Measurements from ENCODE around the gene DOCK6.

The DOCK6 gene

GRCh38 chr19:11200931-11201330 lies 61.4 kb downstream of the DOCK6 start:
- TF ChIP-seq CTCF (IDR thresholded peaks at IDR 0.05; ENCODE audit: low read depth, low read length), result no peak
- in situ Hi-C loops (cut with HindIII; ENCODE audit: low sequenced_read_pairs), result no loop called here

GRCh38 chr19:11200015-11200574 lies 62.2 kb downstream of the DOCK6 start:
- DNase-seq (ENCODE audit: low read depth, low spot score), result no peak
- H3K4me3 ChIP-seq (ENCODE audit: low read depth, low read length), result no peak overlapping the region
- no peak for TF ChIP-seq CTCF (IDR thresholded peaks at IDR 0.05; ENCODE audit: low read depth, low read length)
- in situ Hi-C loops (cut with HindIII; ENCODE audit: low sequenced_read_pairs), result no loop called here

More at GRCh38 chr19:11200931-11201330, 61.4 kb downstream of the DOCK6 start:
- no peak for DNase-seq (ENCODE audit: low read depth, low spot score)
- H3K4me3 ChIP-seq (ENCODE audit: low read depth, low read length), result no peak overlapping the region

GRCh38 chr19:11199517-11199916 lies 62.8 kb downstream of the DOCK6 start:
- DNase-seq (ENCODE audit: low read depth, low spot score), result no peak
- no peak for TF ChIP-seq CTCF (IDR thresholded peaks at IDR 0.05; ENCODE audit: low read depth, low read length)
- in situ Hi-C loops (cut with HindIII; ENCODE audit: low sequenced_read_pairs), result no loop called here
- H3K4me3 ChIP-seq (ENCODE audit: low read depth, low read length), result no peak overlapping the region

GRCh38 chr19:11198769-11199424 lies 63.4 kb downstream of the DOCK6 start:
- no peak for DNase-seq (ENCODE audit: low read depth, low spot score)
- H3K4me3 ChIP-seq (ENCODE audit: low read depth, low read length), result no peak overlapping the region
- in situ Hi-C loops (cut with HindIII; ENCODE audit: low sequenced_read_pairs), result no loop called here
- no peak for TF ChIP-seq CTCF (IDR thresholded peaks at IDR 0.05; ENCODE audit: low read depth, low read length)

- in situ Hi-C loops (cut with HindIII; ENCODE audit: low sequenced_read_pairs), result no loop called here
- DNase-seq (ENCODE audit: low read depth, low spot score), result no peak
- TF ChIP-seq CTCF (IDR thresholded peaks at IDR 0.05; ENCODE audit: low read depth, low read length), result no peak
- no peak overlapping the region for H3K4me3 ChIP-seq (ENCODE audit: low read depth, low read length)
Observed at GRCh38 chr19:11198175-11198534, 64.2 kb downstream of the DOCK6 start.

GRCh38 chr19:11197291-11198174 lies 64.8 kb downstream of the DOCK6 start, which contains the start of gene KANK2:
TSS of gene KANK2 (minus strand) at chr19:11197545. CDS start at chr19:11194511, 3,034 bp downstream.
- DNase-seq (ENCODE audit: low read depth, low spot score), result peak; percentile 66
- in situ Hi-C loops (cut with HindIII; ENCODE audit: low sequenced_read_pairs), result no loop called here
- H3K4me3 ChIP-seq (ENCODE audit: low read depth, low read length), result peak within 1 kb of the TSS; percentile 81
- TF ChIP-seq CTCF (IDR thresholded peaks at IDR 0.05; ENCODE audit: low read depth, low read length), result no peak
